Astrocyte (in vitro differentiated cells and primary cell): Measurements from ENCODE around the gene RGS5. TPM values are rescaled to one million over a fixed set of nuclear protein-coding genes. Genes with fewer than 3 reads are reported as not detected.

ENCODE experiments used
- DNase-seq: peaks from one replicate; pipeline ENCODE4 v3.0.0-alpha.2; 2010; ENCODE audit warnings: low read depth
- FAIRE-seq: peaks from 2 replicates; lab custom pipeline; 2011; peaks lifted over from hg19 to GRCh38; lab: Jason Lieb, UNC
- H2AFZ ChIP-seq: 2 replicates; pipeline ENCODE4 v1.6.0; 2012; ENCODE audit warnings: low read depth, low read length, inconsistent platforms
- H3K27ac ChIP-seq: 2 replicates; pipeline ENCODE4 v1.5.1; 2011; ENCODE audit warnings: low read depth, low read length, inconsistent platforms
- H3K27me3 ChIP-seq: 2 replicates; pipeline ENCODE4 v1.6.0; 2011; ENCODE audit warnings: low read length, inconsistent platforms; ENCODE audit not compliant: insufficient read depth
- H3K36me3 ChIP-seq: 2 replicates; pipeline ENCODE4 v1.5.1; 2011; ENCODE audit warnings: low read length, inconsistent platforms; ENCODE audit not compliant: insufficient read depth
- H3K4me1 ChIP-seq: 2 replicates; pipeline ENCODE4 v1.5.1; 2011; ENCODE audit warnings: low read length, inconsistent platforms; ENCODE audit not compliant: insufficient read depth
- H3K4me2 ChIP-seq: 2 replicates; pipeline ENCODE4 v1.6.0; 2012; ENCODE audit warnings: low read length, inconsistent platforms
- H3K4me3 ChIP-seq: 2 replicates; pipeline ENCODE4 v1.5.1; 2011; ENCODE audit warnings: low read depth, mild to moderate bottlenecking, low read length, inconsistent platforms; ENCODE audit not compliant: insufficient read depth
- H3K79me2 ChIP-seq: 2 replicates; pipeline ENCODE4 v1.6.0; 2012; ENCODE audit warnings: mild to moderate bottlenecking, low read length, inconsistent platforms; ENCODE audit not compliant: insufficient read depth
- H3K9ac ChIP-seq: 2 replicates; pipeline ENCODE4 v1.6.0; 2012; ENCODE audit warnings: mild to moderate bottlenecking, low read length, inconsistent platforms
- H3K9me3 ChIP-seq: 2 replicates; pipeline ENCODE4 v1.5.1; 2012; ENCODE audit warnings: low read depth, mild to moderate bottlenecking, low read length, inconsistent platforms; ENCODE audit not compliant: insufficient read depth
- H4K20me1 ChIP-seq: 2 replicates; pipeline ENCODE4 v1.6.0; 2012; ENCODE audit warnings: low read length, inconsistent platforms; ENCODE audit not compliant: insufficient read depth
- H3K27ac Mint-ChIP-seq: one replicate; pipeline ENCODE4 v1.8.0; 2021; ENCODE audit warnings: mild to moderate bottlenecking, mixed read lengths; ENCODE audit not compliant: unreplicated experiment
- H3K27me3 Mint-ChIP-seq: one replicate; pipeline ENCODE4 v1.8.0; 2021; ENCODE audit warnings: low read depth, mixed read lengths; ENCODE audit not compliant: unreplicated experiment
- H3K36me3 Mint-ChIP-seq: one replicate; pipeline ENCODE4 v1.8.0; 2021; ENCODE audit warnings: low read depth, mixed read lengths; ENCODE audit not compliant: unreplicated experiment
- H3K4me1 Mint-ChIP-seq: one replicate; pipeline ENCODE4 v1.8.0; 2021; ENCODE audit warnings: low read depth, mixed read lengths; ENCODE audit not compliant: unreplicated experiment
- H3K4me3 Mint-ChIP-seq: one replicate; pipeline ENCODE4 v1.8.0; 2021; ENCODE audit warnings: mild to moderate bottlenecking, moderate library complexity, mixed read lengths; ENCODE audit not compliant: unreplicated experiment
- H3K9me3 Mint-ChIP-seq: one replicate; pipeline ENCODE4 v1.8.0; 2021; ENCODE audit warnings: mild to moderate bottlenecking, mixed read lengths; ENCODE audit not compliant: unreplicated experiment
- CTCF ChIP-seq: IDR thresholded peaks from 2 replicates; pipeline ENCODE4 v1.5.1; 2011; ENCODE audit warnings: low read depth, mild to moderate bottlenecking, inconsistent platforms, low read length, moderate library complexity; ENCODE audit not compliant: insufficient read depth
- EZH2 ChIP-seq: IDR thresholded peaks from 2 replicates; pipeline ENCODE4 v1.6.1; 2012; ENCODE audit warnings: mild to moderate bottlenecking, low read length, inconsistent platforms; ENCODE audit not compliant: insufficient read depth
- total RNA-seq: library from RNA; stranded (reverse); gene quantifications from 2 replicates; pipeline ENCODE4 v1.2.1, GENCODE V29; 2021

The RGS5 gene
- total RNA-seq, 1 donor from 2014 or later: 24.1 TPM

- no peak for DNase-seq
- Mint-ChIP-seq H3K27me3 (no peaks in the 10 kb centered on the region), H3K27ac (no peak overlapping the region), H3K36me3 (no peaks in the 10 kb centered on the region), H3K4me1 (no peaks in the 10 kb centered on the region), H3K9me3 (no peaks in the 10 kb centered on the region), H3K4me3 (no peak overlapping the region)
- no peak for FAIRE-seq
- Histone ChIP-seq H3K4me2 (no peak overlapping the region), H3K36me3 (no peaks in the 10 kb centered on the region), H3K4me3 (no peak overlapping the region), H3K4me1 (no peaks in the 10 kb centered on the region), H3K79me2 (no peaks in the 10 kb centered on the region), H2AFZ (no peak overlapping the region), H4K20me1 (no peaks in the 10 kb centered on the region), H3K27me3 (no peaks in the 10 kb centered on the region), H3K27ac (no peak overlapping the region), H3K9me3 (no peaks in the 10 kb centered on the region), H3K9ac (no peak overlapping the region)
- TF ChIP-seq CTCF (no peak), EZH2 (no peak)
Observed at GRCh38 chr1:163191301-163191700, 11.4 kb downstream of the RGS5 start.

- H3K79me2 ChIP-seq: no peaks in the 10 kb centered on the region
- no peak overlapping the region for H3K4me3 ChIP-seq
- no peaks in the 10 kb centered on the region for H3K36me3 ChIP-seq
- H3K27ac ChIP-seq: no peak overlapping the region
- H4K20me1 ChIP-seq: no peaks in the 10 kb centered on the region
- no peak for TF ChIP-seq CTCF
- TF ChIP-seq EZH2: no peak
- no peaks in the 10 kb centered on the region for H3K27me3 Mint-ChIP-seq
- no peaks in the 10 kb centered on the region for H3K9me3 ChIP-seq
- no peak overlapping the region for H3K4me3 Mint-ChIP-seq
- H3K27ac Mint-ChIP-seq: no peak overlapping the region
- no peaks in the 10 kb centered on the region for H3K27me3 ChIP-seq
- H3K36me3 Mint-ChIP-seq: no peaks in the 10 kb centered on the region
- H2AFZ ChIP-seq: no peak overlapping the region
- H3K4me1 ChIP-seq: no peaks in the 10 kb centered on the region
- H3K4me1 Mint-ChIP-seq: no peaks in the 10 kb centered on the region
- no peaks in the 10 kb centered on the region for H3K9me3 Mint-ChIP-seq
- H3K4me2 ChIP-seq: no peak overlapping the region
- DNase-seq: no peak
- no peak for FAIRE-seq
- no peak overlapping the region for H3K9ac ChIP-seq
Observed at GRCh38 chr1:163188947-163189346, 13.8 kb downstream of the RGS5 start.

- H4K20me1 ChIP-seq: no peaks in the 10 kb centered on the region
- no peak for TF ChIP-seq EZH2
- no peak overlapping the region for H3K4me3 Mint-ChIP-seq
- H3K79me2 ChIP-seq: no peaks in the 10 kb centered on the region
- H2AFZ ChIP-seq: no peak overlapping the region
- H3K27ac Mint-ChIP-seq: no peak overlapping the region
- H3K27me3 ChIP-seq: no peaks in the 10 kb centered on the region
- no peaks in the 10 kb centered on the region for H3K4me1 ChIP-seq
- DNase-seq (no peak), FAIRE-seq (no peak)
- no peak overlapping the region for H3K9ac ChIP-seq
- no peaks in the 10 kb centered on the region for H3K9me3 ChIP-seq
- no peaks in the 10 kb centered on the region for H3K36me3 ChIP-seq
- no peak overlapping the region for H3K4me2 ChIP-seq
- H3K4me1 Mint-ChIP-seq: no peaks in the 10 kb centered on the region
- H3K27me3 Mint-ChIP-seq: no peaks in the 10 kb centered on the region
- H3K4me3 ChIP-seq: no peak overlapping the region
- no peak overlapping the region for H3K27ac ChIP-seq
- no peaks in the 10 kb centered on the region for H3K9me3 Mint-ChIP-seq
- no peaks in the 10 kb centered on the region for H3K36me3 Mint-ChIP-seq
Observed at GRCh38 chr1:163187849-163188248, 14.9 kb downstream of the RGS5 start.
